GM12878 (cell line): ENCODE results near the gene KRTAP5-2. TPM values are rescaled to one million over a fixed set of nuclear protein-coding genes. Genes with fewer than 3 reads are reported as not detected.

ENCODE experiments used
- ATAC-seq: fragments of 200-7000 bp; cut with Tn5 transposase; 3 replicates; pipeline ENCODE4 v1.9.1; 2020; ENCODE audit warnings: mild to moderate bottlenecking, moderate library complexity
- BruUV-seq: library from RNA; stranded (reverse); fragments of 400-500 nt; replicated peaks from 2 replicates; lab custom pipeline; 2021; lab: Mats Ljungman, UMichigan
- CTCF ChIA-PET: fragments of 300-600 bp; sonication (Branson Sonifier 250); formaldehyde crosslinking; extraction: SDS; loops from one replicate; lab custom pipeline; 2021; ENCODE audit warnings: inconsistent platforms; lab: Yijun Ruan, JAX
- POLR2A ChIA-PET: fragments of 350-600 bp; formaldehyde crosslinking; extraction: SDS; loops from one replicate; lab custom pipeline; 2021; ENCODE audit warnings: inconsistent platforms; lab: Charles Lee
- RAD21 ChIA-PET: fragments of 300-600 bp; sonication (Branson Sonifier 250); formaldehyde crosslinking; loops from one replicate; lab custom pipeline; 2023; ENCODE audit warnings: antibody characterized with exemption; ENCODE audit not compliant: unreplicated experiment; lab: Charles Lee
- SMC1A ChIA-PET: fragments of 300-600 bp; sonication (Branson Sonifier 250); formaldehyde crosslinking; loops from one replicate; lab custom pipeline; 2023; ENCODE audit not compliant: unreplicated experiment, uncharacterized antibody; lab: Charles Lee
- DNase-seq: peaks from one replicate; pipeline ENCODE4 v3.0.0-alpha.2; 2011; ENCODE audit warnings: low read depth, low spot score
- FAIRE-seq: peaks from 3 replicates; lab custom pipeline; 2011; peaks lifted over from hg19 to GRCh38; lab: Jason Lieb, UNC
- H2AFZ ChIP-seq: 2 replicates; pipeline ENCODE4 v1.6.0; 2011; ENCODE audit warnings: low read depth, low read length, control low read depth; ENCODE audit not compliant: control insufficient read depth
- H3K27ac ChIP-seq: 2 replicates; pipeline ENCODE4 v1.5.1; 2011; ENCODE audit warnings: control low read depth; ENCODE audit not compliant: control insufficient read depth, insufficient read depth
- H3K27me3 ChIP-seq, 2 experiments: replicated peaks in 1 of 2; 2 replicates each; pipeline versions ENCODE4 v1.6.0 to v1.6.1; 2011; ENCODE audit warnings: low read length in 1 of 2; ENCODE audit not compliant: control insufficient read depth in 2 of 2, insufficient read depth in 2 of 2
- H3K36me3 ChIP-seq, 2 experiments: 2 replicates each; pipeline ENCODE4 v1.5.1; 2011; ENCODE audit warnings: low read length in 1 of 2; ENCODE audit not compliant: control insufficient read depth in 2 of 2, insufficient read depth in 2 of 2
- H3K4me1 ChIP-seq: 2 replicates; pipeline ENCODE4 v1.6.1; 2011; ENCODE audit warnings: mild to moderate bottlenecking, low read length, moderate library complexity, mixed read lengths; ENCODE audit not compliant: control insufficient read depth, insufficient read depth
- H3K4me2 ChIP-seq: 2 replicates; pipeline ENCODE4 v1.6.0; 2011; ENCODE audit warnings: control low read depth; ENCODE audit not compliant: control insufficient read depth, insufficient read depth
- H3K4me3 ChIP-seq: fragments of 200-600 bp; sonication (generic); 2 replicates; pipeline ENCODE4 v1.5.1; 2016
- H3K79me2 ChIP-seq: 2 replicates; pipeline ENCODE4 v1.6.0; 2011; ENCODE audit warnings: low read length; ENCODE audit not compliant: control insufficient read depth, insufficient read depth
- H3K9ac ChIP-seq: 2 replicates; pipeline ENCODE4 v1.8.0; 2011; ENCODE audit warnings: low read length, control low read depth, mixed read lengths; ENCODE audit not compliant: control insufficient read depth, insufficient read depth
- H3K9me3 ChIP-seq: replicated peaks from 3 replicates; pipeline ENCODE4 v1.5.1; 2011; ENCODE audit warnings: mild to moderate bottlenecking, low read length; ENCODE audit not compliant: control insufficient read depth, insufficient read depth
- H4K20me1 ChIP-seq: 2 replicates; pipeline ENCODE4 v1.6.0; 2011; ENCODE audit not compliant: control insufficient read depth, insufficient read depth
- BACH1 ChIP-seq: fragments of 450-650 bp; IDR thresholded peaks from 2 replicates; pipeline ENCODE4 v1.6.1; 2017; ENCODE audit warnings: mild to moderate bottlenecking, borderline replicate concordance
- CBFB ChIP-seq: IDR thresholded peaks from 2 replicates; pipeline ENCODE4 v1.6.1; 2016; ENCODE audit warnings: antibody characterized with exemption, low read depth
- CBX3 ChIP-seq: fragments of 200-600 bp; sonication (generic); IDR thresholded peaks from 2 replicates; pipeline ENCODE4 v1.6.1; 2016; ENCODE audit warnings: low read depth, borderline replicate concordance
- CEBPB ChIP-seq, 2 experiments: fragments of 150-350 bp in 1 of 2; IDR thresholded peaks; 2 replicates each; pipeline ENCODE4 v1.6.1; 2012 to 2014; ENCODE audit warnings: low read depth in 2 of 2, low read length in 2 of 2, borderline replicate concordance in 1 of 2, inconsistent platforms in 1 of 2
- CHD4 ChIP-seq: fragments of 200-600 bp; sonication (generic); IDR thresholded peaks from 2 replicates; pipeline ENCODE4 v1.6.1; 2016; ENCODE audit warnings: mild to moderate bottlenecking
- EZH2 ChIP-seq: IDR thresholded peaks from 2 replicates; pipeline ENCODE4 v1.6.1; 2012; ENCODE audit warnings: low read depth, mild to moderate bottlenecking, control low read depth, inconsistent platforms, low read length, borderline replicate concordance; ENCODE audit not compliant: control insufficient read depth
- IKZF2 ChIP-seq, 2 experiments: fragments of 450-650 bp; IDR thresholded peaks; 2 replicates each; pipeline ENCODE4 v1.6.1; 2017; ENCODE audit warnings: mild to moderate bottlenecking in 2 of 2, moderate library complexity in 2 of 2
- KLF5 ChIP-seq: fragments of 450-650 bp; IDR thresholded peaks from 2 replicates; pipeline ENCODE4 v1.6.1; 2014; ENCODE audit warnings: mild to moderate bottlenecking; ENCODE audit not compliant: partially characterized antibody
- NFYA ChIP-seq: IDR thresholded peaks from 2 replicates; pipeline ENCODE4 v1.6.1; 2011; ENCODE audit warnings: low read depth, mild to moderate bottlenecking, low read length, improper control_type of control experiment, borderline replicate concordance
- SP1 ChIP-seq: IDR thresholded peaks from one replicate; pipeline ENCODE4 v1.6.1; 2011; ENCODE audit warnings: low read depth, low read length
- SREBF1 ChIP-seq: IDR thresholded peaks from 2 replicates; pipeline ENCODE4 v1.6.1; 2012; ENCODE audit warnings: mild to moderate bottlenecking, low read length
- TARDBP ChIP-seq: IDR thresholded peaks from 2 replicates; pipeline ENCODE4 v1.6.1; 2016; ENCODE audit warnings: borderline replicate concordance
- ZNF622 ChIP-seq: fragments of 450-650 bp; IDR thresholded peaks from 2 replicates; pipeline ENCODE4 v1.6.1; 2017; ENCODE audit warnings: mild to moderate bottlenecking, inconsistent platforms
- WGBS: methylation state at CpG from one replicate; pipeline ENCODE4 v1.1.6; 2016; ENCODE audit warnings: low lambda C conversion rate; ENCODE audit not compliant: insufficient replicate concordance, insufficient coverage; ENCODE audit errors: missing lambda C conversion rate; 5-methylcytosine and 5-hydroxymethylcytosine counted together
- in situ Hi-C: fragments of 300-500 bp; cut with MboI; formaldehyde crosslinking; loops from 9 replicates; pipeline ENCODE4 v1.14.3; 2018; ENCODE audit warnings: mixed read lengths
- intact Hi-C: fragments of 100-400 bp; cut with micrococcal nuclease; formaldehyde crosslinking; loops from one replicate; pipeline ENCODE4 v1.14.2; 2022; ENCODE audit not compliant: unreplicated experiment
- polyA plus RNA-seq, 11 experiments: library from polyadenylated mRNA; depleted of rRNA in 4 of 11; unstranded in 6 of 11; stranded (reverse) in 5 of 11; fragments of >200 nt; fragmentation: Nextera tagmentation in 4 of 11; fragmentation: Illumina TruSeq in 1 of 11; extraction: Ambion mirVana in 4 of 11; extraction: Trizol in 1 of 11; gene quantifications; 1 replicate in 1 of 11; 2 replicates in 10 of 11; pipeline versions ENCODE4 v1.2.1 to v1.2.3, GENCODE V29; 2011 to 2016; ENCODE audit warnings: inconsistent platforms in 2 of 11, missing spikeins in 2 of 11, low read depth in 1 of 11
- total RNA-seq, 4 experiments: library from RNA; depleted of rRNA in 3 of 4; stranded (reverse); fragments of >200 nt in 3 of 4; fragmentation: Illumina TruSeq in 1 of 4; extraction: Trizol in 1 of 4; gene quantifications; 2 replicates each; pipeline versions ENCODE4 v1.2.1 to v1.2.3, GENCODE V29; 2013 to 2021
- TF ChIP-seq, protein P1 (sequence below): IDR thresholded peaks from 2 replicates; pipeline ENCODE4 v1.6.1; 2011; ENCODE audit warnings: borderline replicate concordance, low read depth, mild to moderate bottlenecking, moderate library complexity, low read length; ENCODE audit not compliant: insufficient read depth, poor library complexity, severe bottlenecking
- TF ChIP-seq, protein P2 (sequence below): fragments of 450-650 bp; IDR thresholded peaks from 2 replicates; pipeline ENCODE4 v1.6.1; 2016; ENCODE audit warnings: mild to moderate bottlenecking

Gene KRTAP5-2
- total and polyA plus RNA-seq, 10 of the 15 experiments (the other 5 are each of a cell fraction or from before 2014, with no cell fraction given), result not detected

DNA sequence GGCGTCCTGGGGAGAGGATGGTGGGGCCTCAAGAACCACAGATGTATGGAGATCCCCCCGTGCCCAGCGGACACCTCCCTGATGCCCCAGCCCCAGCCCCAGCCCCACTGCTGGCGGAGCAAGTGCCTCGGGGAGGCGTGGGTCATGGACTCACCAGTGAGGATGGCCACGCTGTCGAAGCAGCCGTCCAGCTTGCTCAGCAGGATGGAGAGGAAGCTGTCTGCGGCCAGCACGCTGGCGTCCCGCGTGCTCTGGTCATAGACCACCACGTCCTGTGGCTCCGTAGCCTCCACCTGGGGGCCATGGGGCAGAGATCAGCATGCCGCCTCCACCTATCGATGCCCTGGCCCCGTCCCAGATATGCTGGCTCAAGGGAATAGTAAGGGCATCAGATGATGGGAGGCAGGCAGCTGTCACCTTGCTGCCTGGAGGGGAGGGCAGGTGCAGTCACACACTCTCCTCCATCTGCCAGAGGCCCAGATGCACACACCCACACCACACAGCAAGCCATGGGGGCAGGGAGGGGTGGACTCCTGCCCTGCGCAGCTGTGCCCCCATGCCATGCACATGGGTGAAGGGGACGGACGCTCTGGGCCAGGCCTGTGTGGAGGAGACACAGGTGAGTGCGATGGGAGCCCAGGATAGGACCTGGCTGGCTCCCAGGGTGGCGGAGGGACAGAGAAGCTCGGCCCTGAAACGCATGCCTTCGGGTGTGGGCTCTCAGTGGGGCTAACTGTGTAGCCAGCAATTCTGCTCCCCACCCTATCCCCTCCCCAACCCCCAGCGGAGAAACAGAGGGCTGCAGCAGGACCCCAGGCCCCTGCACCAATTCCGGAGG lies 34.2 kb downstream of the KRTAP5-2 start (continued):
- no peak for TF ChIP-seq SP1

DNA sequence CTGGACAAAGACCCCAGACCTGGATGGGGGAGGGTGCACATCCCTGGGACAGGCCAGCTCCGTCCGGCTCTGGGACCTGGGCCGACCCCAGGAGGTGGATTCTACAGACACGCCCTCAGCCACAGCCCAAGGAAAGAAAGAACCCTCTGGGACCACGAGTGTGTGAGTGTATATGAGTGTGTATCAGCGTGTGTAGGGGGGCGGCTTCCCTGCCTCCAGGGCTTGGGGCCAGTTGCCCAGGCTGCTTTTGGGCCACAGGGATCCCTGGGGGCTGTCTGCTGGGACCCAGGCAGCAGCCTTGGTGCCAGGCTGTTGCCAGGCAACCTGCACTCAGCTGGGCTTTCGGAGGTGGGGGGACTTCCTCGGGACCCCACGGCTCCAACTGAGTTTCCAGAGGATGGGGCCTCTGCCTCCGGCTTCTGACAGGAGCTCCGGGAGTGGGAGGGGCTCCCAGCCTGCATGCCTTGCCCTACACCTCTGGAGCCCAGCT lies 34.9 kb downstream of the KRTAP5-2 start:
- Histone ChIP-seq H3K27me3 (peaks cover 0 to 1% of the 10 kb centered on the region in 2 experiments; a peak in 2 of 4 replicates), H3K36me3 (no peaks in the 10 kb centered on the region), H3K4me3 (no peak overlapping the region), H3K27ac (no peak overlapping the region), H4K20me1 (no peaks in the 10 kb centered on the region), H3K9ac (no peak overlapping the region), H3K4me1 (no peaks in the 10 kb centered on the region), H2AFZ (no peak overlapping the region), H3K79me2 (no peaks in the 10 kb centered on the region), H3K9me3 (no peaks in the 10 kb centered on the region), H3K4me2 (no peak overlapping the region)
- CTCF ChIA-PET, result no interaction called here
- in situ Hi-C loops (no loop called here), intact Hi-C loops (no loop called here)
- no TSS peak for BruUV-seq
- SMC1A ChIA-PET, result no interaction called here
- 20% methylated on average over 12 of the region's 12 CpGs for WGBS
- TF ChIP-seq CEBPB (IDR thresholded peaks at IDR 0.05; ENCODE audit: borderline replicate concordance in 1 of 2, low read depth in 2 of 2, low read length in 2 of 2), result no peak
- TF ChIP-seq KLF5, result no peak
- TF ChIP-seq CBX3, result no peak
- no peak for TF ChIP-seq EZH2
- TF ChIP-seq, protein P1, sequence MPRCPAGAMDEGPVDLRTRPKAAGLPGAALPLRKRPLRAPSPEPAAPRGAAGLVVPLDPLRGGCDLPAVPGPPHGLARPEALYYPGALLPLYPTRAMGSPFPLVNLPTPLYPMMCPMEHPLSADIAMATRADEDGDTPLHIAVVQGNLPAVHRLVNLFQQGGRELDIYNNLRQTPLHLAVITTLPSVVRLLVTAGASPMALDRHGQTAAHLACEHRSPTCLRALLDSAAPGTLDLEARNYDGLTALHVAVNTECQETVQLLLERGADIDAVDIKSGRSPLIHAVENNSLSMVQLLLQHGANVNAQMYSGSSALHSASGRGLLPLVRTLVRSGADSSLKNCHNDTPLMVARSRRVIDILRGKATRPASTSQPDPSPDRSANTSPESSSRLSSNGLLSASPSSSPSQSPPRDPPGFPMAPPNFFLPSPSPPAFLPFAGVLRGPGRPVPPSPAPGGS, result no peak
- no peak for TF ChIP-seq SREBF1
- no peak for TF ChIP-seq NFYA
- TF ChIP-seq CBFB, result no peak
- TF ChIP-seq IKZF2 (IDR thresholded peaks at IDR 0.05), result no peak
- TF ChIP-seq, protein P2, sequence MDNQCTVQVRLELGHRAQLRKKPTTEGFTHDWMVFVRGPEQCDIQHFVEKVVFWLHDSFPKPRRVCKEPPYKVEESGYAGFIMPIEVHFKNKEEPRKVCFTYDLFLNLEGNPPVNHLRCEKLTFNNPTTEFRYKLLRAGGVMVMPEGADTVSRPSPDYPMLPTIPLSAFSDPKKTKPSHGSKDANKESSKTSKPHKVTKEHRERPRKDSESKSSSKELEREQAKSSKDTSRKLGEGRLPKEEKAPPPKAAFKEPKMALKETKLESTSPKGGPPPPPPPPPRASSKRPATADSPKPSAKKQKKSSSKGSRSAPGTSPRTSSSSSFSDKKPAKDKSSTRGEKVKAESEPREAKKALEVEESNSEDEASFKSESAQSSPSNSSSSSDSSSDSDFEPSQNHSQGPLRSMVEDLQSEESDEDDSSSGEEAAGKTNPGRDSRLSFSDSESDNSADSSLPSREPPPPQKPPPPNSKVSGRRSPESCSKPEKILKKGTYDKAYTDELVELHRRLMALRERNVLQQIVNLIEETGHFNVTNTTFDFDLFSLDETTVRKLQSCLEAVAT, result no peak
- no peak for TF ChIP-seq TARDBP
- TF ChIP-seq BACH1, result no peak
- no peak for TF ChIP-seq ZNF622
- no peak for TF ChIP-seq CHD4
- no peak for ATAC-seq
- FAIRE-seq, result no peak
- DNase-seq, result no peak
- RAD21 ChIA-PET, result no interaction called here
- POLR2A ChIA-PET, result no interaction called here
